Iris pigment epithelial cell (primary cell): ENCODE data around the gene FBN2.

ENCODE experiments used
- DNase-seq: peaks from one replicate; pipeline ENCODE4 v3.0.0-alpha.2; 2011; ENCODE audit warnings: low read depth

FBN2 gene

GRCh38 chr5:128252756-128253155 is 285.3 kb downstream of the FBN2 start:
- DNase-seq = peak; percentile 77

DNA sequence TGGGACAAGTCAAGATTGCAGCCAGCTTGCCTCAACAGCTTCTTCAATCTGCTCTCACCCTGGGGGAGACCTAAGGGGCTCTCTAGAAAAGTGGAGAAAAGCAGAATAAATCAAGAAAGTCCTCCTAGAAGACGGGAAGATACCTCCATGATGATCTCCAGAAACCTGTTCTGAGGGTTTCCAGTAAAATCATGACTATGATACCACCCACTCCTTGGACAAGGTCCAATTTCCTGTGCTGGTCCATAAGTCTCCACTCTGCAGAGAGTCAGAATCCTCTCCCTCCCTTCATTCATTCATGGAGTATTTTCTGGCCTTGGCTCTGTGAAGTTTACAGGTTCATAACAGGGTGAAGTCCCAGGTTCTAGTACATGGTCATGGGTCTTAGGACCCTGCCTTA is 285.8 kb downstream of the FBN2 start:
- DNase-seq = peak; percentile 34

DNA sequence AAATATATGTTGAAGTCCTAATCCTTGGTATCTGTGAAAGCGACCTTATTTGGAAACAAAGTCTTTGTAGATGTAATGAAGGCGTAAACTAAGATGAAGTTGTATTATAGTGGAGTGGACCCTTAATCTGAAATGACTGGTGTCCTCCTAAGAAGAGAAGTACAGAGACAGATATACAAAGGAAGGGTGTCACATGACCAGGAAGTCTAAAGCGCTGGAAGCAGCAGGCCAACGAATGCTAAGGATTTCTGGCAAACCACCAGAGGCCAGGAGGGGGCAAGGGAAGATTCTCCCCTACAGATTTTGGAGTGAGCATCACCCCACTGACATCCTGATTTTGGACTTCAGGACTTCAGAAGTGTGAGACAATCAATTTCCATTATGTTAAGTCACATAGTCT is 292.1 kb downstream of the FBN2 start:
- no peak for DNase-seq

DNA sequence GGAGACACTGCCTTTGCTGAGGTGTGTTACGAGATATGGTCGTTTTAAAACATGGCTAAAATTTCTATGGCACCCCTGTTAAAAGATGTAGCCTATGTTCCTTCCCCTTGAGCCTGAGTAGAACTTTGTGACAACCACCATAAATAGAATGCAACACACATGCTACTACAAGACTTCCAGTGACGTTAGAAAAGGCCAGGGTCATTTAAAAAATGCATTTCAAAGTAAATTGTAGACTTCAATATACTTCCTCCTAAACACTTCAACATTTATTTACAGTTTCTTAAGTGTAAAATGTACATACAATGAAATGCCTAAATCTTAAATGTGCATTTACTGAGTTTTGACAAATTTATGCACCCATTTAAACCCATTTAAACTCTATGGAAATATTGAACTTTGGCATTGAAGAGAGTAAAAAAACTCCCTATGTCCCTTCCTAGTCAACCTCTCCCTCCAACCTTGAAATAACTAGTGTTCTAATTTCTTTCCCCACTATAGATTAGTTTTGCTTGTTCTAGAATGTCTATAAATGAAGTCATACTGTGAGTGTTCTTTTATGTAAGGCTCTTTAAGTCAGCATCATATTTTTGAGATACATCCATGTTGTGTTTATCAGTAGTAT is 294.0 kb downstream of the FBN2 start:
- DNase-seq = no peak

DNA sequence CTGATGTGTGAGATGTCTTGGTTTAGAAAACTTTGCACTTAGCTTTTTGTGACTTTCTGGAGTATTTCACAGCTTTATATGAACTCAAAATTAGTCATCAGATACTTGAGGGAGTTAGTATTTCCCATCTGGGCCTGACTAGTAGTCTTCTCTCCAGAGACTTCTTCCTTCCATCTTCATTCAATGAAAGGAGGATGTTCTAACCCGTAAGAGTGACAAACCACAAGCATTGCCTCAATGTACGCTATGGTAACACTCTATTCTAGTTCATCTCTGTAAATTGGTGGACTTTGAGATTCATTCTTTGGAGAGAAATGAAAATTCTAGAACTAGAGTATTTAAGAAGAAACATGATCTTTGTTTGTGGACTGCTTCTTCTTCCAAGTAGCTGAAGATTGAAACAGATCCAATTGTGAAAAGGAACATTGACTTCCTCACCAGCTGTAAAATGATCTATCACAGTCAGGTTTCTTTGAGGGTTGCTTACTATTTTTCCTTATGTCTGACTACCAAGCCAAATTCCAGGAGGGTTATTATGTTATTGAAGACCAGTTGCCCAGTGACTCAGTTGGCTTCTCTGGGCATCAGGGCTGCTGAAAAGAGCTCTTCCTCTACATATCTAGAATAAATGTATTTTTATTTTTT is 296.9 kb downstream of the FBN2 start:
- peak; percentile 45 for DNase-seq

- DNase-seq = peak; percentile 40
Measured at GRCh38 chr5:128237546-128237945, 300.5 kb downstream of the FBN2 start.

DNA sequence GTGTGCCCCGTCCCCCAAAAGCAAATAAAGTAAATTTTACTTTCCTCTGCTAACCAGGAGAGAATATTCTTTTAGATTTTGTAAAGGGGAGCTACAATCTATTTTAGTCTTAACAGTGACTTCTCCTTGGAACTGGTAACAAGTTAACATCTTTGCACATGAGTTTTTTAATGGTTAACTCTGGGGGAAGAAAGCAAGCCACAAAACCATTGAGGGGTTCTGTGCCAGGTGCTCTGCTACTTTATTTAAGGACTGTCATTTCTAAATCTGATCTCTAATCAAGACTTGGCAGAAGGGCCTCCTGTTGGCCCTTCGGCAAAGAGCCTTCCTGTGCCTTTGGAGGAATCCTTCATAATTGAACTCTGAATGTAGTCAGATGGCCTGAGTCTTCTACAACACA is 301.0 kb downstream of the FBN2 start:
- no peak for DNase-seq

DNA sequence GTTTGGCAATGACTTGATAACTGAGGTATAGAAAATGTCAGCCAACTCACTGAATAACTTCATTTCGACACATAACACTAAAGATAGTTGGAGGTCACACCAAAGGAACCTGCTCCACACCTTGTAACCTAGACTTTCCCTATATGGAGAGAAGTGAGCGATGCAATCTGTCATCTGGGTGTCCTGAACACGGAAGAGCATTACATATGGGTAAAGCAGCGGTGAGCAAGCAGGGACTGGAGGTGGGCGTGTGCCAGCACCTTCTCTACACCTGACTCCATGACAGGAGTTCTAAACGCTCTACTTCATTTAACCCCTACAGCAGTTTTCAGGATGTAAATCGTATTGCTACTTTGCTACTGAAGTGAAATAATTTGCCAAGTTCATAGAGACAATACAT is 301.7 kb downstream of the FBN2 start:
- DNase-seq = no peak

DNA sequence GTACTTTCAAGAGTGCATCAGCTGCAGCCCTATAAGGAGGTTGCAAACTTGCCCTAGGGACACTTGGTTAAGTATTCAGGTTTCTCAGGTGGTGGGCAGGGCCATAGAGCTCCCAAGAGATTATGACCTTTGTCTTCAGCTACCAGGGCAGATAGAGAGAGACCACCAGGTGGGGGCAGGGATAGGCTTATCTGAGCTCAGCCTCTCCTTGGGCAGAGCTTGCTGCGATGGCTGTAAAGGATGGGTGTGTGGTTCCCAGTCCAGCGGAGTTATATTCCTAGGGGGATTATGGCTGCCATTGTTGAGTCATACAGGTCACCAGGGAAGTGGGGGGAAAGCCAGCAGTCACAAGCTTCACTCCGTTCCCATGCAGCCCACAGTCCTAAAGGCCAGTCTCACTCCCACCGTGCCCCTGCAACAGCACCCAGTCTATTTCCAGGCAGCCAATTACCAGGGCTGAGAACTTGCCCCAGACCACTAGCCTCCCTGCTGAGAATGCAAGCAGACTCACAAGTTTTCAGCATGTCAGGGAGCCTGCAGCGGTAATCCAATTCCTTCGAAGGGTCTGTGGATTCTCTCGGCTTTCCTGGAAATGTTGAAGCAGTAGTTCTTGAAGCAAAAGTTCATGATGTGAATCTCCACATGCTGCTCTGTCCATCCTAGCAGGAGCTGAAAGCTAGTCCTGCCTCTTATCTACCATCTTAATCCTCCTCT is 303.0 kb downstream of the FBN2 start:
- no peak for DNase-seq

GRCh38 chr5:128228521-128228920 is 309.5 kb downstream of the FBN2 start:
- DNase-seq = peak; percentile 73

DNA sequence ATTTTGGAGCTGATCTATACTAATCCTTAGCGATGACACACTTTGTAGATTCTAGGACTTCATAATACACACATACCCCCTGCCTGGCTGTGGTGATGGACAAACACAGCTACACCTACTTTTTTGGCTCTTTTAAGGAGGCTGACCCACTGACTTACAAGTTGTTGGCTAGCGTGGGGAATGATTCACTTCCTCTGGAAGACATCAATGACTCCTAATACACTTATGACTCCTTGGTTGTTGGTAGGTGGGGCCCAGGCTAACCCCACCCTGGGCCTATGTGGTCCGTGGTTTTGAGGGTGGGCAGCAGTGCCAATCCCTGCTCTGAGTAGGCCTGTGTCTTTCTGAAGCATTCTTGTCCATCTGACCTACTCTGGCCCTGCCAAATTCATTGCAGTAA is 310.0 kb downstream of the FBN2 start:
- DNase-seq = peak; percentile 96

DNA sequence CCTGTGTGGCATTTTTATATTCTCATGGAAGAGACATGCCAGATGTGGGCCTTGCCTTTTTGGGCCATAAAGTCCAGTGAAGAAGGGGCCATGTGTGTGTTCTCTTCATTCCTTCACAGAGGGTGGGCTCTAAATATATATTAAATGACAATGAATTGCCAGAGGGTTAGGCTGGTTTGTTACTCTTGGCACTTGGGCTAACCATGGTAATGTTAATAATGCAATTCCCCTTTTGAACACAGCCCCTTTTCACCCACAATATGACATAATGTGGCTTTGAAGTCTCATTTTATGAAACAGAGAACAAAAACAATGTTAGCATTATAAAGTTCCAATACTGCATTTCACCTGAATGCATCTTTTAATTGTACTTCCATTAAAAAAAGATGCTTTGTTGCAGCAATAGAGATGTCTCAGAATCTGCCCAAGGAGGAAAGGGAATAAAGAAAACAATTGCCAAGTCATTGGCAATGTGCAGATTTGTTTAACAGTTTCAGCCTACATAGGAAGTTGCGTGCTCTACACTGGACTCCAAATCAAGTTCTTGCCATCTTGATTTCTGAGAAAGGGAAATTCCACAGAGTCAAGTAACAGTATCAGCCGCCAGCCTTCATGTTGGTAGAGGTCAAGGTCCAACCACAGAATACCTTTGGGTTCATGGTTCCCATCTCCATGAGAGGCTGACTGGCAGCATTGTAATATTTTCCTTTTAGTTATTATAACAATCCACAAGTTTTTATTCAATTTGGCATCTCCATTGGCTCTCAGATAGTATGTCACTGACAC is 312.6 kb downstream of the FBN2 start:
- no peak for DNase-seq

DNA sequence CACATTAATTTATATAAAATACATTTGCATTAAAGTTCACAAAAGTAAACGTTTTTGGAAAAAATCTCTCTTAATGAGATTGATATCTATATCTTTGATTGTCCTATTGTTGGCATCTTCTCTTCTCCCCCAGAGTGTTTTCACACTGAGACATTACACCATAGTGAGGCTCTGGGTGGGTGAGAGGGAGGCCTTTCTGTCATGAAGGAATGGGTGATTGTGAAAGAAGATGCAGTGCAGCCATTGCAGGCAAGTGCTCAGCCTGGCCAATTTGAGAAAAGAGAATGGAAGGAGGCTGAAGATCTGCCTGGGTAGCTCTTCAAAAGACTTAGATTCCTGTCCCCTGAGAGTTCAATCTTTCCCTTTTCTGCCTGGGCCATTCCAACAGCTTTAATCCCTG is 313.7 kb downstream of the FBN2 start:
- DNase-seq = peak; percentile 48

DNA sequence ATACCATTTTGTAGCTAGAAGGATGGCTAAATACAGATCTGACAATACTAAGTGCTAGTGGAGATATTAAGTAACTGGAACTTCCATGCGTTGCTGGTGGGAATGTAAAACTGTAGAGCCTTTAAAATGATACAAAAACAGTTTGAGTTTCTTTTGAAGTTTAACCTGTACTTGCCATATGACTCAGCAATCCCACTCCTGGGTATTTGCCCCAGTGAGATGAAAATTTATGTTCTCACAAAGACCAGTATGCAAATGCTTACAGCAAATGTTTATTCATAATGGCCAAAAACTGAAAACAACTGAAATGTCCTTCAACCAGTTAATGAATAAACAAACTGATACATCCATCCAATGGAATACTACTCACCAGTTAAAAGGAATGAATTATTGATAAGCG is 317.2 kb downstream of the FBN2 start:
- no peak for DNase-seq

GRCh38 chr5:128216860-128217531 is 321.0 kb downstream of the FBN2 start:
- DNase-seq = peak; percentile 69

DNA sequence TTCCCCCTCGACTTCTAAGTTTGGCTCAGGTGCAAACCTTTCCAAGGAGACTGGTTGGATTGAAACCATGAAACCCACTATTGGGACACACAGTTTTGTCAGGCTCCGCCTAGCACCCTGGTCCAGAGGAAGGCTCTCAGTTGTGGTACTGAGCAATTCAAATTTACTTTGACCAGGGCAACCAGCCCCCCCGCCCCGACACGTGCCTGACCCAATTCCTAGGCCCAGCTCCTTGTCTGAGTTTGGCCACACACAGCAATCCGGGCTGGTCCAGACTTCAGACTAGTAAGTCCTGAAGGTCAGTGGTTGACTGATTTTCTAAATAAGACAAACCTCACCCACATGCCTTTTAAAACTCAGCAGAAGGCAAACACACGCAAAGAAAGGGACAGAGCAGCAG is 321.8 kb downstream of the FBN2 start:
- DNase-seq = no peak

DNA sequence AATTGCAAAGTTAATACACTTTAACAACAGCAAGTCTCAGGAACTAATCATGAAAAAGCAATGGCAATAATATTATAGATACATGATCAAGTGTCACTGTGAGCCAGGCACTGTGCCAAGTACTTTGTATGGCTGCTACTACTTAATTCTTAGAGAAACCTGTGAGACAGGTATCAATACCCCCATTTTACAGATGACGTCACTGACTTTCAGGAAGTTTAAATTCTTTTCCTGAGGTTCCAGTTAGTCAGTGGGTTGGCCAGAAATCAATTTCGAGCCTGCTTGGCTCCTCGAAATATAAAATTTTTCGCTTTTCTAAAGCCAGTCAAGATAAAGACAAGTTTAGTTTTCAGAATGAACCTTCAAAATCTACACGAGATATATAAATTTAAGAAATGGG is 324.2 kb downstream of the FBN2 start:
- DNase-seq = no peak

- DNase-seq = peak; percentile 75
Measured at GRCh38 chr5:128213340-128213739, 324.7 kb downstream of the FBN2 start.

GRCh38 chr5:128212191-128212806 is 325.7 kb downstream of the FBN2 start:
- no peak for DNase-seq

- DNase-seq = no peak
Measured at GRCh38 chr5:128208436-128208835, 329.6 kb downstream of the FBN2 start.
